Panc1 (cell line): ENCODE data around the gene TMEM108. TPM values are rescaled to one million over a fixed set of nuclear protein-coding genes. Genes with fewer than 3 reads are reported as not detected.

ENCODE experiments used
- ATAC-seq: fragments of 200-7000 bp; cut with Tn5 transposase; 2 replicates; pipeline ENCODE4 v1.9.1; 2020; ENCODE audit warnings: mild to moderate bottlenecking, moderate library complexity
- BruUV-seq: library from RNA; stranded (reverse); fragments of 400-500 nt; replicated peaks from 2 replicates; lab custom pipeline; 2021; lab: Mats Ljungman, UMichigan
- CTCF ChIA-PET: fragments of 300-600 bp; sonication (Branson Sonifier 250); formaldehyde crosslinking; loops from one replicate; lab custom pipeline; 2022; ENCODE audit warnings: antibody characterized with exemption; lab: Charles Lee
- POLR2A ChIA-PET: fragments of 300-600 bp; sonication (Branson Sonifier 250); formaldehyde crosslinking; loops from one replicate; lab custom pipeline; 2022; ENCODE audit warnings: antibody characterized with exemption; lab: Charles Lee
- DNase-seq: peaks from one replicate; pipeline ENCODE4 v3.0.0-alpha.2; 2010; ENCODE audit warnings: low read depth, low spot score
- H3K27ac ChIP-seq: 2 replicates; pipeline ENCODE4 v1.5.1; 2011; ENCODE audit warnings: mild to moderate bottlenecking, low read length, inconsistent platforms
- H3K27me3 ChIP-seq: fragments of 200-500 bp; sonication (Bioruptor generic); 2 replicates; pipeline ENCODE4 v1.6.0; 2014; ENCODE audit warnings: low read length, inconsistent platforms; ENCODE audit not compliant: control insufficient read depth, insufficient read depth
- H3K36me3 ChIP-seq: fragments of 200-500 bp; sonication (Bioruptor generic); 2 replicates; pipeline ENCODE4 v1.5.1; 2014; ENCODE audit warnings: inconsistent platforms, mild to moderate bottlenecking, low read length, moderate library complexity; ENCODE audit not compliant: control insufficient read depth, insufficient read depth
- H3K4me1 ChIP-seq: 2 replicates; pipeline ENCODE4 v1.5.1; 2011; ENCODE audit warnings: inconsistent platforms, mild to moderate bottlenecking, low read length, moderate library complexity; ENCODE audit not compliant: control insufficient read depth, insufficient read depth
- H3K4me3 ChIP-seq, 2 experiments: 2 replicates each; pipeline ENCODE4 v1.5.1; 2011 to 2012; ENCODE audit warnings: low read depth in 2 of 2, low read length in 2 of 2, mild to moderate bottlenecking in 2 of 2, inconsistent platforms in 1 of 2, moderate library complexity in 1 of 2
- H3K9me3 ChIP-seq: fragments of 200-500 bp; sonication (Bioruptor generic); 2 replicates; pipeline ENCODE4 v1.5.1; 2014; ENCODE audit warnings: low read depth, mild to moderate bottlenecking, inconsistent platforms, low read length, moderate library complexity; ENCODE audit not compliant: control insufficient read depth, insufficient read depth
- POLR2AphosphoS5 ChIP-seq: IDR thresholded peaks from 2 replicates; pipeline ENCODE4 v1.6.1; 2012; ENCODE audit warnings: mild to moderate bottlenecking, low read depth, low read length, moderate library complexity
- SIN3A ChIP-seq: IDR thresholded peaks from 2 replicates; pipeline ENCODE4 v1.6.1; 2012; ENCODE audit warnings: low read depth, mild to moderate bottlenecking, low read length, moderate library complexity, borderline replicate concordance; ENCODE audit not compliant: insufficient read depth
- TCF7L2 ChIP-seq: IDR thresholded peaks from 2 replicates; pipeline ENCODE4 v1.6.1; 2011; ENCODE audit warnings: mild to moderate bottlenecking, low read depth, low read length, inconsistent platforms
- in situ Hi-C: cut with HindIII; loops from 2 replicates; pipeline ENCODE4 v1.10.0; 2016; ENCODE audit warnings: low sequenced_read_pairs, low pct_unique_long_range_greater_than_20kb
- intact Hi-C: fragments of 100-400 bp; cut with micrococcal nuclease; formaldehyde crosslinking; loops from one replicate; pipeline ENCODE4 v1.10.0; 2022; ENCODE audit not compliant: unreplicated experiment
- total RNA-seq: library from RNA; stranded (reverse); gene quantifications from one replicate; pipeline ENCODE4 v1.2.1, GENCODE V29; 2021; ENCODE audit not compliant: unreplicated experiment
- TF ChIP-seq, protein P1 (sequence below), 2 experiments: IDR thresholded peaks; 2 replicates each; pipeline ENCODE4 v1.6.1; 2011 to 2012; ENCODE audit warnings: low read depth in 2 of 2, control low read depth in 1 of 2, low read length in 1 of 2, mild to moderate bottlenecking in 1 of 2, moderate library complexity in 1 of 2; ENCODE audit not compliant: insufficient read depth in 1 of 2
- TF ChIP-seq, protein P2 (sequence below): fragments of 450-650 bp; IDR thresholded peaks from 2 replicates; pipeline ENCODE4 v1.5.1; 2017; ENCODE audit warnings: mild to moderate bottlenecking

TMEM108 gene
- total RNA-seq, 1 experiment from 2014 or later: 0.41 TPM

DNA sequence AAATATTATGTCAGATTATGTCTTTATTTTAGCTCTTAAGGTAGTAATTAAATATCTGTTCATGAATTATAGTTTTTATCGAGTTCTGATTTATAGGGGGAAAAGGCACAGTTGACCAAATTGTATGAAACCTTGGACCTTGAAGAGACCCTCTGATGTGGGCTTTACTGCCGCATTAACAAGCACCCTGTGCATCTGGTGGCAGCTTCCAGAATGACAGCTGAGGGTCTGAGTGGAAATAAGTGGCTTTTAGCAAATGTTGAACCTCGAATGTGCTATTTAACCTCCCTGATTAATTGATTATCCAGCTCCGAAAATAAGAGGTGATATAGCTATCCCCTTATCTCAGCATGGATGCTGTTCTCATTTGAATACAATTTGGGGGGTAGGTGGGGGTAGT lies 87.0 kb downstream of the TMEM108 start:
- ATAC-seq: no peak
- no peaks in the 10 kb centered on the region for H3K36me3 ChIP-seq
- CTCF ChIA-PET: no interaction called here
- intact Hi-C loops (no loop called here), in situ Hi-C loops (no loop called here)
- H3K4me1 ChIP-seq: no peaks in the 10 kb centered on the region
- no TSS peak for BruUV-seq
- no peak overlapping the region for H3K27ac ChIP-seq
- TF ChIP-seq, protein P1, sequence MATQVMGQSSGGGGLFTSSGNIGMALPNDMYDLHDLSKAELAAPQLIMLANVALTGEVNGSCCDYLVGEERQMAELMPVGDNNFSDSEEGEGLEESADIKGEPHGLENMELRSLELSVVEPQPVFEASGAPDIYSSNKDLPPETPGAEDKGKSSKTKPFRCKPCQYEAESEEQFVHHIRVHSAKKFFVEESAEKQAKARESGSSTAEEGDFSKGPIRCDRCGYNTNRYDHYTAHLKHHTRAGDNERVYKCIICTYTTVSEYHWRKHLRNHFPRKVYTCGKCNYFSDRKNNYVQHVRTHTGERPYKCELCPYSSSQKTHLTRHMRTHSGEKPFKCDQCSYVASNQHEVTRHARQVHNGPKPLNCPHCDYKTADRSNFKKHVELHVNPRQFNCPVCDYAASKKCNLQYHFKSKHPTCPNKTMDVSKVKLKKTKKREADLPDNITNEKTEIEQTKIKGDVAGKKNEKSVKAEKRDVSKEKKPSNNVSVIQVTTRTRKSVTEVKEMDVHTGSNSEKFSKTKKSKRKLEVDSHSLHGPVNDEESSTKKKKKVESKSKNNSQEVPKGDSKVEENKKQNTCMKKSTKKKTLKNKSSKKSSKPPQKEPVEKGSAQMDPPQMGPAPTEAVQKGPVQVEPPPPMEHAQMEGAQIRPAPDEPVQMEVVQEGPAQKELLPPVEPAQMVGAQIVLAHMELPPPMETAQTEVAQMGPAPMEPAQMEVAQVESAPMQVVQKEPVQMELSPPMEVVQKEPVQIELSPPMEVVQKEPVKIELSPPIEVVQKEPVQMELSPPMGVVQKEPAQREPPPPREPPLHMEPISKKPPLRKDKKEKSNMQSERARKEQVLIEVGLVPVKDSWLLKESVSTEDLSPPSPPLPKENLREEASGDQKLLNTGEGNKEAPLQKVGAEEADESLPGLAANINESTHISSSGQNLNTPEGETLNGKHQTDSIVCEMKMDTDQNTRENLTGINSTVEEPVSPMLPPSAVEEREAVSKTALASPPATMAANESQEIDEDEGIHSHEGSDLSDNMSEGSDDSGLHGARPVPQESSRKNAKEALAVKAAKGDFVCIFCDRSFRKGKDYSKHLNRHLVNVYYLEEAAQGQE (IDR thresholded peaks at IDR 0.05; ENCODE audit: insufficient read depth in 1 of 2, low read depth in 2 of 2, low read length in 1 of 2): no peak
- TF ChIP-seq, protein P2, sequence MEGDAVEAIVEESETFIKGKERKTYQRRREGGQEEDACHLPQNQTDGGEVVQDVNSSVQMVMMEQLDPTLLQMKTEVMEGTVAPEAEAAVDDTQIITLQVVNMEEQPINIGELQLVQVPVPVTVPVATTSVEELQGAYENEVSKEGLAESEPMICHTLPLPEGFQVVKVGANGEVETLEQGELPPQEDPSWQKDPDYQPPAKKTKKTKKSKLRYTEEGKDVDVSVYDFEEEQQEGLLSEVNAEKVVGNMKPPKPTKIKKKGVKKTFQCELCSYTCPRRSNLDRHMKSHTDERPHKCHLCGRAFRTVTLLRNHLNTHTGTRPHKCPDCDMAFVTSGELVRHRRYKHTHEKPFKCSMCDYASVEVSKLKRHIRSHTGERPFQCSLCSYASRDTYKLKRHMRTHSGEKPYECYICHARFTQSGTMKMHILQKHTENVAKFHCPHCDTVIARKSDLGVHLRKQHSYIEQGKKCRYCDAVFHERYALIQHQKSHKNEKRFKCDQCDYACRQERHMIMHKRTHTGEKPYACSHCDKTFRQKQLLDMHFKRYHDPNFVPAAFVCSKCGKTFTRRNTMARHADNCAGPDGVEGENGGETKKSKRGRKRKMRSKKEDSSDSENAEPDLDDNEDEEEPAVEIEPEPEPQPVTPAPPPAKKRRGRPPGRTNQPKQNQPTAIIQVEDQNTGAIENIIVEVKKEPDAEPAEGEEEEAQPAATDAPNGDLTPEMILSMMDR: no peak
- TF ChIP-seq POLR2AphosphoS5 (no peak), SIN3A (no peak), TCF7L2 (no peak)
- H3K4me3 ChIP-seq: no peak overlapping the region
- POLR2A ChIA-PET: interaction anchor here (0.5 kb wide), 1 partner anchor 40 kb away, joined by 4 read pairs; no protein-coding TSS in a partner anchor
- H3K9me3 ChIP-seq: no peaks in the 10 kb centered on the region
- peaks cover 3% of the 10 kb centered on the region; the same call in 1 of the 2 replicates for H3K27me3 ChIP-seq
- no peak for DNase-seq

DNA sequence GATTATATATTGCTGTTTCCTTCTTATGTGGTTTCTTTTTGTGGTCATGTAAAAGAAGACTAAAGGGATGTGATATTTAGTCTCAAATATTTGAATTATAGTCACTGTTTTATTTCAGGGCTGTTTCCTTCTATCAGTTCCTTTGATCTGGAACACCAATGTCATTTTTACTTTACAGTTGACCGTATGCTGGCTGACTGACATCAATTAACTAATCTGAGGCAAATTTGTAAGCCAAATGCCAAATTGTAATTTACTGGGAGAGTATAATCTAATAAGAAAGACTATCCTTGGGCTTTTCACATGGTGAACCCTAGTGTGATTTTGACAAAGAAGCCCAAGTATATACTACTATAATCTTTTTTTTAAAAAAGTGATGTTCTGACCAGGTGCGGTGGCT lies 87.6 kb downstream of the TMEM108 start:
- Histone ChIP-seq H3K36me3 (no peaks in the 10 kb centered on the region), H3K27me3 (peaks cover 3% of the 10 kb centered on the region; the same call in 1 of the 2 replicates), H3K9me3 (no peaks in the 10 kb centered on the region), H3K4me1 (no peaks in the 10 kb centered on the region), H3K27ac (no peak overlapping the region), H3K4me3 (no peak overlapping the region)
- intact Hi-C loops: no loop called here
- ATAC-seq: no peak
- ChIA-PET POLR2A (no interaction called here), CTCF (no interaction called here)
- no TSS peak for BruUV-seq
- in situ Hi-C loops: no loop called here
- DNase-seq: no peak
- TF ChIP-seq TCF7L2 (no peak), POLR2AphosphoS5 (no peak), SIN3A (no peak)
- TF ChIP-seq, protein P1 (IDR thresholded peaks at IDR 0.05; ENCODE audit: insufficient read depth in 1 of 2, low read depth in 2 of 2, low read length in 1 of 2): no peak
- TF ChIP-seq, protein P2: no peak
